Measurements from ENCODE around the gene UVRAG.

DNA sequence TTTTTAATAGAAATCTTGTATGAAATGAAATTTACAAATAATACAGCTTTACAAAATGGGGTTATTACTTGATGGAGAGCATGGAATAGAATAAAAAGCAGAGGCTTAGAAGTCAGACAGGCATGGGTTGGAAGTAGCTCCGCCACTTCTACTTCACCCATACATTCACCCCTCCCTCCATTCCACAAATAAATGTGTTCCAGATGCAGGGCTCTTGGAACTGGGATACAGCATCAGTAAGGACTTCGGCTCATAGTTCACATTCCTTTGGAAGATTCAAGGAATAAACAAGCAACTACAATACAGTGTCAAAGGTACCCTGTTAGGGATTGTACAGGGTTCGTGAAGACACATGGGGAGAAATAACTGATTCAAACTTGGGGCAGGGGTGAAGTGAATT is 234.5 kb downstream of the UVRAG start:
- TF ChIP-seq, protein P1, sequence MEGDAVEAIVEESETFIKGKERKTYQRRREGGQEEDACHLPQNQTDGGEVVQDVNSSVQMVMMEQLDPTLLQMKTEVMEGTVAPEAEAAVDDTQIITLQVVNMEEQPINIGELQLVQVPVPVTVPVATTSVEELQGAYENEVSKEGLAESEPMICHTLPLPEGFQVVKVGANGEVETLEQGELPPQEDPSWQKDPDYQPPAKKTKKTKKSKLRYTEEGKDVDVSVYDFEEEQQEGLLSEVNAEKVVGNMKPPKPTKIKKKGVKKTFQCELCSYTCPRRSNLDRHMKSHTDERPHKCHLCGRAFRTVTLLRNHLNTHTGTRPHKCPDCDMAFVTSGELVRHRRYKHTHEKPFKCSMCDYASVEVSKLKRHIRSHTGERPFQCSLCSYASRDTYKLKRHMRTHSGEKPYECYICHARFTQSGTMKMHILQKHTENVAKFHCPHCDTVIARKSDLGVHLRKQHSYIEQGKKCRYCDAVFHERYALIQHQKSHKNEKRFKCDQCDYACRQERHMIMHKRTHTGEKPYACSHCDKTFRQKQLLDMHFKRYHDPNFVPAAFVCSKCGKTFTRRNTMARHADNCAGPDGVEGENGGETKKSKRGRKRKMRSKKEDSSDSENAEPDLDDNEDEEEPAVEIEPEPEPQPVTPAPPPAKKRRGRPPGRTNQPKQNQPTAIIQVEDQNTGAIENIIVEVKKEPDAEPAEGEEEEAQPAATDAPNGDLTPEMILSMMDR (IDR thresholded peaks at IDR 0.05; ENCODE audit: insufficient read depth, low read length), result no peak
- TF ChIP-seq POLR2AphosphoS5 (IDR thresholded peaks at IDR 0.05; ENCODE audit: low read depth), result no peak
- TF ChIP-seq, protein P2, sequence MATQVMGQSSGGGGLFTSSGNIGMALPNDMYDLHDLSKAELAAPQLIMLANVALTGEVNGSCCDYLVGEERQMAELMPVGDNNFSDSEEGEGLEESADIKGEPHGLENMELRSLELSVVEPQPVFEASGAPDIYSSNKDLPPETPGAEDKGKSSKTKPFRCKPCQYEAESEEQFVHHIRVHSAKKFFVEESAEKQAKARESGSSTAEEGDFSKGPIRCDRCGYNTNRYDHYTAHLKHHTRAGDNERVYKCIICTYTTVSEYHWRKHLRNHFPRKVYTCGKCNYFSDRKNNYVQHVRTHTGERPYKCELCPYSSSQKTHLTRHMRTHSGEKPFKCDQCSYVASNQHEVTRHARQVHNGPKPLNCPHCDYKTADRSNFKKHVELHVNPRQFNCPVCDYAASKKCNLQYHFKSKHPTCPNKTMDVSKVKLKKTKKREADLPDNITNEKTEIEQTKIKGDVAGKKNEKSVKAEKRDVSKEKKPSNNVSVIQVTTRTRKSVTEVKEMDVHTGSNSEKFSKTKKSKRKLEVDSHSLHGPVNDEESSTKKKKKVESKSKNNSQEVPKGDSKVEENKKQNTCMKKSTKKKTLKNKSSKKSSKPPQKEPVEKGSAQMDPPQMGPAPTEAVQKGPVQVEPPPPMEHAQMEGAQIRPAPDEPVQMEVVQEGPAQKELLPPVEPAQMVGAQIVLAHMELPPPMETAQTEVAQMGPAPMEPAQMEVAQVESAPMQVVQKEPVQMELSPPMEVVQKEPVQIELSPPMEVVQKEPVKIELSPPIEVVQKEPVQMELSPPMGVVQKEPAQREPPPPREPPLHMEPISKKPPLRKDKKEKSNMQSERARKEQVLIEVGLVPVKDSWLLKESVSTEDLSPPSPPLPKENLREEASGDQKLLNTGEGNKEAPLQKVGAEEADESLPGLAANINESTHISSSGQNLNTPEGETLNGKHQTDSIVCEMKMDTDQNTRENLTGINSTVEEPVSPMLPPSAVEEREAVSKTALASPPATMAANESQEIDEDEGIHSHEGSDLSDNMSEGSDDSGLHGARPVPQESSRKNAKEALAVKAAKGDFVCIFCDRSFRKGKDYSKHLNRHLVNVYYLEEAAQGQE (IDR thresholded peaks at IDR 0.05; ENCODE audit: insufficient replicate concordance, low read depth), result no peak
- TF ChIP-seq GABPA (IDR thresholded peaks at IDR 0.05; ENCODE audit: low read depth), result no peak

All from HL-60 (cell line).